A673 (cell line): ENCODE data around the gene CAST. TPM values are rescaled to one million over a fixed set of nuclear protein-coding genes. Genes with fewer than 3 reads are reported as not detected.

ENCODE experiments used
- BruUV-seq: library from RNA; stranded (reverse); fragments of 400-500 nt; replicated peaks from 2 replicates; lab custom pipeline; 2021; lab: Mats Ljungman, UMichigan
- CTCF ChIA-PET: fragments of 300-600 bp; sonication (Branson Sonifier 250); formaldehyde crosslinking; loops from one replicate; lab custom pipeline; 2022; ENCODE audit warnings: antibody characterized with exemption; lab: Charles Lee
- POLR2A ChIA-PET: fragments of 300-600 bp; sonication (Branson Sonifier 250); formaldehyde crosslinking; loops from one replicate; lab custom pipeline; 2022; ENCODE audit warnings: antibody characterized with exemption; ENCODE audit not compliant: low non-redundant PET; lab: Charles Lee
- DNase-seq: peaks from one replicate; pipeline ENCODE4 v3.0.0-alpha.2; 2015; ENCODE audit warnings: low spot score
- H3K27ac ChIP-seq: fragments of 200-600 bp; sonication (generic); 2 replicates; pipeline ENCODE4 v1.5.1; 2016; ENCODE audit warnings: mixed run types, low read depth, mild to moderate bottlenecking, mixed read lengths, antibody characterized with exemption, low read length; ENCODE audit not compliant: poor library complexity, severe bottlenecking
- H3K27me3 ChIP-seq: fragments of 200-600 bp; sonication (generic); replicated peaks from 2 replicates; pipeline ENCODE4 v1.6.1; 2017; ENCODE audit warnings: mixed run types, low read depth, mild to moderate bottlenecking, mixed read lengths, antibody characterized with exemption, low read length; ENCODE audit not compliant: insufficient read depth, poor library complexity
- H3K36me3 ChIP-seq: fragments of 200-600 bp; sonication (generic); 2 replicates; pipeline ENCODE4 v1.6.1; 2016; ENCODE audit warnings: mixed run types, mild to moderate bottlenecking, mixed read lengths, antibody characterized with exemption, low read length; ENCODE audit not compliant: insufficient read depth, poor library complexity, severe bottlenecking
- H3K4me1 ChIP-seq: fragments of 200-600 bp; sonication (generic); 2 replicates; pipeline ENCODE4 v1.6.1; 2017; ENCODE audit warnings: mixed run types, mild to moderate bottlenecking, mixed read lengths, antibody characterized with exemption, low read length; ENCODE audit not compliant: insufficient read depth, poor library complexity, severe bottlenecking
- H3K4me3 ChIP-seq: fragments of 200-600 bp; sonication (generic); 2 replicates; pipeline ENCODE4 v1.5.1; 2016; ENCODE audit warnings: low read depth, mixed run types, mild to moderate bottlenecking, mixed read lengths, low read length; ENCODE audit not compliant: poor library complexity, severe bottlenecking
- H3K9me3 ChIP-seq: fragments of 200-600 bp; sonication (generic); 2 replicates; pipeline ENCODE4 v1.6.1; 2016; ENCODE audit warnings: mixed run types, low read depth, mild to moderate bottlenecking, mixed read lengths, antibody characterized with exemption, low read length; ENCODE audit not compliant: poor library complexity, severe bottlenecking
- EZH2 ChIP-seq: fragments of 200-600 bp; sonication (generic); IDR thresholded peaks from 2 replicates; pipeline ENCODE4 v1.6.1; 2017; ENCODE audit warnings: borderline replicate concordance, low read depth, mild to moderate bottlenecking, mixed read lengths, antibody characterized with exemption, low read length; ENCODE audit not compliant: poor library complexity, severe bottlenecking
- intact Hi-C: fragments of 100-400 bp; cut with micrococcal nuclease; formaldehyde crosslinking; loops from one replicate; pipeline ENCODE4 v1.10.0; 2022; ENCODE audit not compliant: unreplicated experiment
- total RNA-seq: library from RNA; stranded (reverse); gene quantifications from 2 replicates; pipeline ENCODE4 v1.2.3, GENCODE V29; 2021
- TF ChIP-seq, protein P1 (sequence below): fragments of 300-800, 200-600 bp; sonication (generic); conservative IDR thresholded peaks from 2 replicates; pipeline ENCODE4 v1.5.1; 2017; ENCODE audit warnings: low read depth, mild to moderate bottlenecking, antibody characterized with exemption, low read length, moderate library complexity, mixed read lengths

Gene CAST
- total RNA-seq, 1 experiment from 2014 or later, result 66.8 TPM

DNA sequence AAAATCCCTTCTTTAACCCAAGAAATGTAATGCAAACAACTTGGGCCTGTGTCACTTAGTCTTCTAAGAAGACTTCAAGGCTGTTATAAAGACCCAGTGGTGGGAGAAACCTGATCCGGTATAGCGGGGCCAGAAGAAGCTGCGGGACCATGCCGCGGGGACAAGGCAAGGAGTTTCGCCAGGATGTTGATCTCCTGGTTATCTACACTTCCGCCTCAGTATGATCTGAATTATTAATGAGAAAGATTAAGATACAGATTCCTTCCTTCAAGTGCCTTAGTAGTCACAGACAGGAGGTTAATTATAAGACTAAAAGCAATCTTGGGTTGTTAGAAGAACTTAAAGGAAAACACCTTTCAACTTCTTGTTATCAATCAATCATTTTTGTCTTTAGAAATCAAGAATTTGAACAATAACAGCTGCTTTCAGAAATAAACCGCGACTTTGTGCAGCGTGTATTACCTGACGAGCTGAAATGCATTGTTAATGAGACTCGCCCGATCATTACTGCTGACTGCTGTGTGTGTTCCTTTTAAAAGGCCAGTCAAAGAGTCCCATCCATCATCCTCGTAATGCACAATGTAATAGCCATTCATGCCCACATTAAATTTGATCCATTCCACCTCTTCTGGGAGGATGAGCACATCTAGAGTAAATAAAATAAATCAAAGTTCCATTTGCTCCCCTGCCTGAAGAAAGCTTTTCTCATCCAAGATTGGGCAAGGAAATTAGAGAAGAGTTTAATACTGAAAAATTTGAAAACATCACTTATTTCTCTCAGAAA is 123.3 kb downstream of the CAST start:
- peaks cover 15% of the 10 kb centered on the region for H3K36me3 ChIP-seq
- CTCF ChIA-PET, result no interaction called here
- POLR2A ChIA-PET, result no interaction called here
- no peak overlapping the region for H3K27ac ChIP-seq
- DNase-seq, result peak; percentile 22
- BruUV-seq, result no TSS peak
- H3K27me3 ChIP-seq, result no peaks in the 10 kb centered on the region
- intact Hi-C loops, result no loop called here
- TF ChIP-seq, protein P1, sequence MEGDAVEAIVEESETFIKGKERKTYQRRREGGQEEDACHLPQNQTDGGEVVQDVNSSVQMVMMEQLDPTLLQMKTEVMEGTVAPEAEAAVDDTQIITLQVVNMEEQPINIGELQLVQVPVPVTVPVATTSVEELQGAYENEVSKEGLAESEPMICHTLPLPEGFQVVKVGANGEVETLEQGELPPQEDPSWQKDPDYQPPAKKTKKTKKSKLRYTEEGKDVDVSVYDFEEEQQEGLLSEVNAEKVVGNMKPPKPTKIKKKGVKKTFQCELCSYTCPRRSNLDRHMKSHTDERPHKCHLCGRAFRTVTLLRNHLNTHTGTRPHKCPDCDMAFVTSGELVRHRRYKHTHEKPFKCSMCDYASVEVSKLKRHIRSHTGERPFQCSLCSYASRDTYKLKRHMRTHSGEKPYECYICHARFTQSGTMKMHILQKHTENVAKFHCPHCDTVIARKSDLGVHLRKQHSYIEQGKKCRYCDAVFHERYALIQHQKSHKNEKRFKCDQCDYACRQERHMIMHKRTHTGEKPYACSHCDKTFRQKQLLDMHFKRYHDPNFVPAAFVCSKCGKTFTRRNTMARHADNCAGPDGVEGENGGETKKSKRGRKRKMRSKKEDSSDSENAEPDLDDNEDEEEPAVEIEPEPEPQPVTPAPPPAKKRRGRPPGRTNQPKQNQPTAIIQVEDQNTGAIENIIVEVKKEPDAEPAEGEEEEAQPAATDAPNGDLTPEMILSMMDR, result no peak
- no peak for TF ChIP-seq EZH2
- no peaks in the 10 kb centered on the region for H3K9me3 ChIP-seq
- H3K4me3 ChIP-seq, result no peak overlapping the region
- H3K4me1 ChIP-seq, result no peaks in the 10 kb centered on the region

DNA sequence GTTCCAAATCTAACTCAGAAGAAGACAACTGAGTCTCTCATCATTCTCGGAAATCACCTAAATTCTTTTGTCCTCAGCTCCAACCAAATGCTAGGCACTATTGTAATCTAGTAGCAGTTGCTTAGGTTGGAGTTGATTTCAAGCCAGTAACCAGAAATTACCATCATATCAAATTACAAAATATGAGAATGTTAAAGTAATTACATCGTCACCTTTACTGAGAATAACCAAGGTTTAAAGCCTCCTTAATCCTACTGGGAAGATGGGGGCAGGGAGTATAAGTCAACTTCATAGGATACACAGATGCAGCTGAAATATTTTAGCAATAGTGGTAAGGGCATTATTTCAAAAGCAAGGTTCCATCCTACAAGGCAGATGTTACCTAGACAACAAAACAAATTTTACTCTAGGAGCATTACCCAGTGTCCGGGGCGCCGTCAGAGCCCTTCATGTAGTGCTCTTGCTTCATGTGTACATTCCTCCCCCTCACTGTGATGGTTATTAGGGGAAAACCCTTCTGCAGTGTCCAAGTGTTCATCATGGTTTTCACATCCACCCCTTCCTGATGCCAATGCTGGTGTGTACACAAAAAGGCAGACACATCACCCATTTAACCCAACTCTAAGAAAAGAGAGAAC is 126.1 kb downstream of the CAST start:
- POLR2A ChIA-PET, result no interaction called here
- TF ChIP-seq EZH2, result no peak
- TF ChIP-seq, protein P1, result no peak
- BruUV-seq, result no TSS peak
- Histone ChIP-seq H3K9me3 (no peaks in the 10 kb centered on the region), H3K4me1 (no peaks in the 10 kb centered on the region), H3K27me3 (no peaks in the 10 kb centered on the region), H3K36me3 (peaks cover 12% of the 10 kb centered on the region), H3K27ac (no peak overlapping the region), H3K4me3 (no peak overlapping the region)
- CTCF ChIA-PET, result no interaction called here
- no peak for DNase-seq
- intact Hi-C loops, result no loop called here

DNA sequence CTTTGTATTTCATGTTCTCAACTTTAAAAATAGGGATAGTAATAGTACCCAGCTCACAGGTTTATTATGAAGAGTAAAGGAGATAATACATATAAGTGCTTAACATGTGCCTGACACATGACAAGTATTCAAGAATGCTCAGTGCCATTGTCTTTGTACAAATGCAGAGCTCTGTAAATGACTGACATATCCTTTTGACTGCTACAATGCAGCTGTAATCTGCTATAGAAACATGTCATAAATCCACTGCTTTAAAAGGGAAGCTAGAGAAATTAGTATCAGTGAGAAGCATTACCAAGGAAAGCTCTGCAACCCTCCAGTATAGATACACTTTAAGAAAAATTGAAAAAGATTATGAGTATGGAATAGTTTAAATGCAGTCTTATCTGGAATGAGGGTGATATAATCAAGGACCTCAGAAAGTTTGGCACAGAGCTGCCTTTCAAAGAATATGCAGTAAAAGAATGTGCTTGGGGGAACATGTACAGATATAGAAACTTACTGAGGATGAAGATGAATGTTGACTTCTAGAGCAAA is 127.7 kb downstream of the CAST start:
- CTCF ChIA-PET, result no interaction called here

More for the DNA sequence above, 127.7 kb downstream of the CAST start:
- BruUV-seq, result no TSS peak
- H3K4me1 ChIP-seq, result no peaks in the 10 kb centered on the region
- no peaks in the 10 kb centered on the region for H3K27me3 ChIP-seq
- peaks cover 11% of the 10 kb centered on the region for H3K36me3 ChIP-seq
- peak overlapping the region; percentile 15 for H3K27ac ChIP-seq
- POLR2A ChIA-PET, result no interaction called here
- no peak overlapping the region for H3K4me3 ChIP-seq
- no peak for DNase-seq
- no peaks in the 10 kb centered on the region for H3K9me3 ChIP-seq
- TF ChIP-seq, protein P1, result no peak
- no peak for TF ChIP-seq EZH2
- intact Hi-C loops, result no loop called here
